HepG2 (cell line): Measurements from ENCODE around the gene SEMA7A. TPM values are rescaled to one million over a fixed set of nuclear protein-coding genes. Genes with fewer than 3 reads are reported as not detected.

Source experiments
- ADNP ChIP-seq: sonication (generic); formaldehyde crosslinking; IDR thresholded peaks from 2 replicates; pipeline ENCODE4 v1.4.0; 2020; ENCODE audit warnings: missing genetic modification reagents
- BCLAF1 ChIP-seq: fragments of 450-650 bp; IDR thresholded peaks from 2 replicates; pipeline ENCODE4 v1.6.1; 2017; ENCODE audit warnings: mild to moderate bottlenecking
- CBX2 ChIP-seq, 2 experiments: fragments of 200-600 bp in 1 of 2; sonication (generic); formaldehyde crosslinking in 1 of 2; IDR thresholded peaks; 2 replicates each; pipeline versions ENCODE4 v1.7.0 to v1.8.1; 2018 to 2022; ENCODE audit warnings: low read depth in 2 of 2, low read length in 1 of 2, mild to moderate bottlenecking in 1 of 2, missing genetic modification reagents in 1 of 2
- GABPB1 ChIP-seq: IDR thresholded peaks from 2 replicates; pipeline ENCODE4 v1.6.1; 2016; ENCODE audit warnings: mild to moderate bottlenecking, missing genetic modification reagents, moderate library complexity, missing compliant biosample characterization
- ISL2 ChIP-seq: sonication (generic); formaldehyde crosslinking; IDR thresholded peaks from 2 replicates; pipeline ENCODE4 v1.5.0; 2020; ENCODE audit warnings: missing genetic modification reagents
- MED8 ChIP-seq: sonication (generic); formaldehyde crosslinking; IDR thresholded peaks from 2 replicates; pipeline ENCODE4 v1.8.1; 2023; ENCODE audit warnings: mild to moderate bottlenecking, missing genetic modification reagents; ENCODE audit not compliant: insufficient replicate concordance
- MLXIP ChIP-seq: sonication (generic); formaldehyde crosslinking; IDR thresholded peaks from 2 replicates; pipeline ENCODE4 v1.9.0; 2021; ENCODE audit warnings: missing genetic modification reagents, borderline replicate concordance
- NFKBIZ ChIP-seq: IDR thresholded peaks from 2 replicates; pipeline ENCODE4 v1.6.1; 2018; ENCODE audit warnings: missing genetic modification reagents, missing compliant biosample characterization
- NR3C1 ChIP-seq: sonication (generic); formaldehyde crosslinking; IDR thresholded peaks from 2 replicates; pipeline ENCODE4 v1.4.0; 2020; ENCODE audit warnings: missing genetic modification reagents
- PHF8 ChIP-seq: sonication (generic); formaldehyde crosslinking; IDR thresholded peaks from 2 replicates; pipeline ENCODE4 v1.5.0; 2020; ENCODE audit warnings: missing genetic modification reagents
- RFX3 ChIP-seq: IDR thresholded peaks from 2 replicates; pipeline ENCODE4 v1.6.1; 2016; ENCODE audit warnings: missing biosample characterization, missing genetic modification reagents
- TFAP4 ChIP-seq: sonication (generic); IDR thresholded peaks from 2 replicates; pipeline ENCODE4 v1.6.1; 2016; ENCODE audit warnings: low read depth, borderline replicate concordance
- THAP11 ChIP-seq: IDR thresholded peaks from 2 replicates; pipeline ENCODE4 v1.6.1; 2016; ENCODE audit warnings: missing biosample characterization, missing genetic modification reagents
- TRAFD1 ChIP-seq: sonication (generic); formaldehyde crosslinking; IDR thresholded peaks from 2 replicates; pipeline ENCODE4 v1.5.1; 2020; ENCODE audit warnings: missing genetic modification reagents, mild to moderate bottlenecking, borderline replicate concordance
- ZBTB7A ChIP-seq: sonication (generic); formaldehyde crosslinking; IDR thresholded peaks from 2 replicates; pipeline ENCODE4 v1.8.0; 2022; ENCODE audit warnings: mild to moderate bottlenecking, missing genetic modification reagents
- ZNF12 ChIP-seq: sonication (generic); formaldehyde crosslinking; IDR thresholded peaks from 2 replicates; pipeline ENCODE4 v1.5.0; 2020; ENCODE audit warnings: missing genetic modification reagents
- ZNF552 ChIP-seq: sonication (generic); formaldehyde crosslinking; IDR thresholded peaks from 2 replicates; pipeline ENCODE4 v1.9.0; 2022; ENCODE audit warnings: missing genetic modification reagents, mild to moderate bottlenecking, borderline replicate concordance
- ZNF784 ChIP-seq: sonication (generic); formaldehyde crosslinking; IDR thresholded peaks from 2 replicates; pipeline ENCODE4 v1.5.1; 2020; ENCODE audit warnings: missing genetic modification reagents, mild to moderate bottlenecking, borderline replicate concordance
- ZNF879 ChIP-seq: sonication (generic); formaldehyde crosslinking; IDR thresholded peaks from 2 replicates; pipeline ENCODE4 v1.8.1; 2023; ENCODE audit warnings: missing genetic modification reagents
- ZSCAN21 ChIP-seq: sonication (generic); formaldehyde crosslinking; IDR thresholded peaks from 2 replicates; pipeline ENCODE4 v1.8.0; 2022; ENCODE audit warnings: mild to moderate bottlenecking, missing genetic modification reagents, moderate library complexity, borderline replicate concordance
- polyA plus RNA-seq, 8 experiments: library from polyadenylated mRNA; depleted of rRNA in 3 of 8; stranded (reverse) in 7 of 8; unstranded in 1 of 8; fragments of >200 nt; fragmentation: Illumina TruSeq in 4 of 8; extraction: Trizol in 4 of 8; gene quantifications; 2 replicates each; pipeline versions ENCODE4 v1.2.1 to v1.2.3, GENCODE V29; 2011 to 2016; ENCODE audit warnings: low read depth in 4 of 8, missing spikeins in 1 of 8, mixed read lengths in 1 of 8; ENCODE audit not compliant: insufficient read depth in 1 of 8
- total RNA-seq, 5 experiments: library from RNA; depleted of rRNA; stranded (reverse); fragments of >200 nt; fragmentation: Illumina TruSeq; extraction: Trizol; gene quantifications; 2 replicates each; pipeline ENCODE4 v1.2.3, GENCODE V29; 2016; ENCODE audit warnings: low read depth in 1 of 5

The SEMA7A gene
- total and polyA plus RNA-seq, 2 of the 13 experiments (the other 11 are each of a cell fraction or from before 2014, with no cell fraction given): 9.0 to 15.8 TPM

GRCh38 chr15:74433592-74434262 lies at the start of gene SEMA7A (continued):
- TF ChIP-seq TRAFD1 (CRISPR knock-in tag) (no peak), PHF8 (no peak), NFKBIZ (CRISPR knock-in tag) (no peak), TFAP4 (no peak), MED8 (no peak), ADNP (no peak), ZNF12 (CRISPR knock-in tag) (no peak), ZNF552 (CRISPR knock-in tag) (no peak), ISL2 (0 out of 2 replicates have a peak, but pooled peaks have one; percentile 28), ZNF784 (CRISPR knock-in tag) (peak; percentile 68; the same call in 1 of the 2 replicates), RFX3 (no peak), GABPB1 (CRISPR knock-in tag) (peak; percentile 56), ZNF879 (CRISPR knock-in tag) (no peak), THAP11 (CRISPR knock-in tag) (peak; percentile 36; the same call in 1 of the 2 replicates), NR3C1 (CRISPR knock-in tag) (no peak), CBX2 (IDR thresholded peaks at IDR 0.05; ENCODE audit: low read depth, low read length) (no peak), CBX2 (CRISPR knock-in tag; IDR thresholded peaks at IDR 0.05; ENCODE audit: low read depth) (no peak), ZBTB7A (CRISPR knock-in tag) (no peak), ZSCAN21 (CRISPR knock-in tag) (peak; percentile 48; the same call in 1 of the 2 replicates), MLXIP (CRISPR knock-in tag) (peak; percentile 57; the same call in 1 of the 2 replicates), BCLAF1 (no peak)
